GM23338 (cell line): ENCODE results near the gene EYA4. TPM values are rescaled to one million over a fixed set of nuclear protein-coding genes. Genes with fewer than 3 reads are reported as not detected.

Experiments
- ATAC-seq: fragments of 200-7000 bp; cut with Tn5 transposase; 3 replicates; pipeline ENCODE4 v1.9.1; 2020
- DNase-seq: peaks from one replicate; pipeline ENCODE4 v3.0.0-alpha.2; 2015; ENCODE audit warnings: low spot score
- H2AFZ ChIP-seq: fragments of 200-600 bp; sonication (generic); 2 replicates; pipeline ENCODE4 v1.8.0; 2016; ENCODE audit warnings: antibody characterized with exemption, mild to moderate bottlenecking, moderate library complexity
- H3F3A ChIP-seq: fragments of 200-600 bp; sonication (generic); replicated peaks from 2 replicates; pipeline ENCODE4 v1.8.0; 2017; ENCODE audit warnings: antibody characterized with exemption, mixed run types, low read depth
- H3K27ac ChIP-seq: fragments of 200-600 bp; sonication (generic); 2 replicates; pipeline ENCODE4 v1.6.1; 2016; ENCODE audit warnings: low read depth
- H3K27me3 ChIP-seq: fragments of 200-600 bp; sonication (generic); 2 replicates; pipeline ENCODE4 v1.8.0; 2016; ENCODE audit warnings: mild to moderate bottlenecking, mixed run types, moderate library complexity; ENCODE audit not compliant: insufficient read depth
- H3K36me3 ChIP-seq: fragments of 200-600 bp; sonication (generic); 2 replicates; pipeline ENCODE4 v1.8.0; 2016; ENCODE audit warnings: mild to moderate bottlenecking; ENCODE audit not compliant: insufficient read depth
- H3K4me1 ChIP-seq: fragments of 200-600 bp; sonication (generic); 2 replicates; pipeline ENCODE4 v1.8.0; 2016; ENCODE audit warnings: mild to moderate bottlenecking, moderate library complexity; ENCODE audit not compliant: insufficient read depth
- H3K4me2 ChIP-seq: fragments of 200-600 bp; sonication (generic); 2 replicates; pipeline ENCODE4 v1.7.1; 2017; ENCODE audit warnings: mixed run types
- H3K4me3 ChIP-seq: fragments of 200-600 bp; sonication (generic); 2 replicates; pipeline ENCODE4 v1.6.1; 2016; ENCODE audit warnings: mixed run types
- H3K79me2 ChIP-seq: fragments of 200-600 bp; sonication (generic); replicated peaks from 2 replicates; pipeline ENCODE4 v1.8.0; 2017; ENCODE audit warnings: mild to moderate bottlenecking; ENCODE audit not compliant: insufficient read depth
- H3K9me2 ChIP-seq: fragments of 200-600 bp; sonication (generic); 2 replicates; pipeline ENCODE4 v1.8.0; 2017; ENCODE audit not compliant: insufficient read depth
- H4K20me1 ChIP-seq: fragments of 200-600 bp; sonication (generic); replicated peaks from 2 replicates; pipeline ENCODE4 v1.8.0; 2017; ENCODE audit warnings: mild to moderate bottlenecking; ENCODE audit not compliant: insufficient read depth
- H3K27ac Mint-ChIP-seq: 2 replicates; pipeline ENCODE4 v1.8.0; 2020; ENCODE audit warnings: inconsistent platforms, mild to moderate bottlenecking, moderate library complexity, mixed read lengths
- H3K27me3 Mint-ChIP-seq: 3 replicates; pipeline ENCODE4 v1.8.0; 2022; ENCODE audit warnings: low read depth, mild to moderate bottlenecking, moderate library complexity, mixed read lengths, inconsistent platforms; ENCODE audit not compliant: insufficient read depth, poor library complexity
- H3K36me3 Mint-ChIP-seq: 3 replicates; pipeline ENCODE4 v1.8.0; 2021; ENCODE audit warnings: low read depth, mild to moderate bottlenecking, inconsistent platforms, moderate library complexity, mixed read lengths
- H3K4me1 Mint-ChIP-seq: 3 replicates; pipeline ENCODE4 v1.8.0; 2020; ENCODE audit warnings: mild to moderate bottlenecking, inconsistent platforms, mixed read lengths
- H3K4me3 Mint-ChIP-seq: 3 replicates; pipeline ENCODE4 v1.8.0; 2021; ENCODE audit warnings: moderate library complexity, mild to moderate bottlenecking, inconsistent platforms, mixed read lengths
- H3K9me3 Mint-ChIP-seq: 3 replicates; pipeline ENCODE4 v1.8.0; 2020; ENCODE audit warnings: moderate library complexity, mild to moderate bottlenecking, inconsistent platforms, mixed read lengths
- CREB1 ChIP-seq: fragments of 250-450 bp; sonication (Bioruptor Pico); IDR thresholded peaks from 2 replicates; pipeline ENCODE4 v1.5.0; 2020; ENCODE audit warnings: low read depth, mild to moderate bottlenecking, moderate library complexity
- CTCF ChIP-seq, 2 experiments: fragments of 200-600 bp in 1 of 2; sonication (generic) in 1 of 2; conservative IDR thresholded peaks; 2 replicates each; pipeline versions ENCODE4 v1.5.1 to v1.6.1; 2016 to 2017; ENCODE audit warnings: antibody characterized with exemption in 2 of 2, low read depth in 2 of 2, mild to moderate bottlenecking in 2 of 2, moderate library complexity in 1 of 2
- EZH2 ChIP-seq: fragments of 200-600 bp; sonication (generic); IDR thresholded peaks from one replicate; pipeline ENCODE4 v1.8.0; 2017; ENCODE audit warnings: antibody characterized with exemption, mild to moderate bottlenecking, low read depth; ENCODE audit not compliant: unreplicated experiment
- EZH2phosphoT487 ChIP-seq: fragments of 200-600 bp; sonication (generic); IDR thresholded peaks from one replicate; pipeline ENCODE4 v1.8.1; 2018; ENCODE audit warnings: antibody characterized with exemption; ENCODE audit not compliant: unreplicated experiment
- REST ChIP-seq: IDR thresholded peaks from one replicate; pipeline ENCODE4 v1.6.1; 2018; ENCODE audit warnings: antibody characterized with exemption; ENCODE audit not compliant: unreplicated experiment
- STAT1 ChIP-seq: IDR thresholded peaks from one replicate; pipeline ENCODE4 v1.6.1; 2016; ENCODE audit warnings: antibody characterized with exemption; ENCODE audit not compliant: unreplicated experiment
- ZNF114 ChIP-seq: fragments of 250-450 bp; sonication (Bioruptor Pico); IDR thresholded peaks from 2 replicates; pipeline ENCODE4 v1.5.0; 2020; ENCODE audit warnings: mild to moderate bottlenecking, moderate library complexity
- ZNF331 ChIP-seq: fragments of 250-450 bp; sonication (Bioruptor Pico); IDR thresholded peaks from 2 replicates; pipeline ENCODE4 v1.5.0; 2020; ENCODE audit warnings: low read depth, mild to moderate bottlenecking, moderate library complexity
- ZNF462 ChIP-seq: fragments of 250-450 bp; sonication (Bioruptor Pico); IDR thresholded peaks from 2 replicates; pipeline ENCODE4 v1.5.0; 2020; ENCODE audit warnings: mild to moderate bottlenecking, moderate library complexity
- polyA plus RNA-seq: library from polyadenylated mRNA; unstranded; fragments of >200 nt; fragmentation: Nextera tagmentation; extraction: Ambion mirVana; gene quantifications from 2 replicates; pipeline ENCODE4 v1.2.1, GENCODE V29; 2016
- total RNA-seq: library from RNA; depleted of rRNA; stranded (reverse); fragments of >200 nt; shearing (Covaris generic); gene quantifications from 2 replicates; pipeline ENCODE4 v1.2.3, GENCODE V29; 2014
- TF ChIP-seq, protein P1 (sequence below): IDR thresholded peaks from 2 replicates; pipeline ENCODE4 v1.6.1; 2016; ENCODE audit warnings: antibody characterized with exemption

The EYA4 gene
- total and polyA plus RNA-seq, 2 experiments from 2014 or later: 0.05 to 0.21 TPM

GRCh38 chr6:133243723-133244305, 2.7 kb downstream of the EYA4 start:
- Mint-ChIP-seq H3K36me3 (no peaks in the 10 kb centered on the region), H3K4me3 (peak overlapping the region; percentile 79; the same call in 2 of the 3 replicates), H3K4me1 (peaks cover 42% of the 10 kb centered on the region), H3K9me3 (no peaks in the 10 kb centered on the region), H3K27ac (no peak overlapping the region), H3K27me3 (peaks cover 56% of the 10 kb centered on the region)
- H2AFZ ChIP-seq: no peak overlapping the region
- no peak for ATAC-seq
- TF ChIP-seq, protein P1, sequence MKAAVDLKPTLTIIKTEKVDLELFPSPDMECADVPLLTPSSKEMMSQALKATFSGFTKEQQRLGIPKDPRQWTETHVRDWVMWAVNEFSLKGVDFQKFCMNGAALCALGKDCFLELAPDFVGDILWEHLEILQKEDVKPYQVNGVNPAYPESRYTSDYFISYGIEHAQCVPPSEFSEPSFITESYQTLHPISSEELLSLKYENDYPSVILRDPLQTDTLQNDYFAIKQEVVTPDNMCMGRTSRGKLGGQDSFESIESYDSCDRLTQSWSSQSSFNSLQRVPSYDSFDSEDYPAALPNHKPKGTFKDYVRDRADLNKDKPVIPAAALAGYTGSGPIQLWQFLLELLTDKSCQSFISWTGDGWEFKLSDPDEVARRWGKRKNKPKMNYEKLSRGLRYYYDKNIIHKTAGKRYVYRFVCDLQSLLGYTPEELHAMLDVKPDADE: no peak
- TF ChIP-seq REST: no peak
- TF ChIP-seq EZH2: no peak
- no peak for TF ChIP-seq STAT1
- TF ChIP-seq ZNF114 (CRISPR knock-in tag): no peak
- TF ChIP-seq EZH2phosphoT487: no peak
- no peak for TF ChIP-seq ZNF331 (CRISPR knock-in tag)
- TF ChIP-seq ZNF462 (CRISPR knock-in tag): no peak
- TF ChIP-seq CREB1 (CRISPR knock-in tag): no peak
- TF ChIP-seq CTCF (conservative IDR thresholded peaks at IDR 0.05; ENCODE audit: low read depth in 2 of 2): no peak
- H3K4me1 ChIP-seq: peaks cover 22% of the 10 kb centered on the region
- peak overlapping the region; percentile 80 for H3K4me3 ChIP-seq
- H3K4me2 ChIP-seq: peak overlapping the region; percentile 90
- H4K20me1 ChIP-seq: 0 out of 2 replicates have a peak, but pooled peaks cover 6% of the 10 kb centered on the region
- H3K27me3 ChIP-seq: peaks cover 82% of the 10 kb centered on the region
- DNase-seq: no peak
- no peaks in the 10 kb centered on the region for H3K79me2 ChIP-seq
- H3K9me2 ChIP-seq: no peaks in the 10 kb centered on the region
- no peaks in the 10 kb centered on the region for H3K36me3 ChIP-seq
- H3K27ac ChIP-seq: no peak overlapping the region
- no peaks in the 10 kb centered on the region for H3F3A ChIP-seq
